SH-SY5Y (cell line): ENCODE data around the gene ZNF280D.

ENCODE experiments used
- GATA2 ChIP-seq: IDR thresholded peaks from 2 replicates; pipeline ENCODE4 v1.6.1; 2011; ENCODE audit warnings: mild to moderate bottlenecking, low read depth, low read length
- GATA3 ChIP-seq: IDR thresholded peaks from 2 replicates; pipeline ENCODE4 v1.6.1; 2011; ENCODE audit warnings: low read depth, mild to moderate bottlenecking, low read length, moderate library complexity

The ZNF280D gene, protein sequence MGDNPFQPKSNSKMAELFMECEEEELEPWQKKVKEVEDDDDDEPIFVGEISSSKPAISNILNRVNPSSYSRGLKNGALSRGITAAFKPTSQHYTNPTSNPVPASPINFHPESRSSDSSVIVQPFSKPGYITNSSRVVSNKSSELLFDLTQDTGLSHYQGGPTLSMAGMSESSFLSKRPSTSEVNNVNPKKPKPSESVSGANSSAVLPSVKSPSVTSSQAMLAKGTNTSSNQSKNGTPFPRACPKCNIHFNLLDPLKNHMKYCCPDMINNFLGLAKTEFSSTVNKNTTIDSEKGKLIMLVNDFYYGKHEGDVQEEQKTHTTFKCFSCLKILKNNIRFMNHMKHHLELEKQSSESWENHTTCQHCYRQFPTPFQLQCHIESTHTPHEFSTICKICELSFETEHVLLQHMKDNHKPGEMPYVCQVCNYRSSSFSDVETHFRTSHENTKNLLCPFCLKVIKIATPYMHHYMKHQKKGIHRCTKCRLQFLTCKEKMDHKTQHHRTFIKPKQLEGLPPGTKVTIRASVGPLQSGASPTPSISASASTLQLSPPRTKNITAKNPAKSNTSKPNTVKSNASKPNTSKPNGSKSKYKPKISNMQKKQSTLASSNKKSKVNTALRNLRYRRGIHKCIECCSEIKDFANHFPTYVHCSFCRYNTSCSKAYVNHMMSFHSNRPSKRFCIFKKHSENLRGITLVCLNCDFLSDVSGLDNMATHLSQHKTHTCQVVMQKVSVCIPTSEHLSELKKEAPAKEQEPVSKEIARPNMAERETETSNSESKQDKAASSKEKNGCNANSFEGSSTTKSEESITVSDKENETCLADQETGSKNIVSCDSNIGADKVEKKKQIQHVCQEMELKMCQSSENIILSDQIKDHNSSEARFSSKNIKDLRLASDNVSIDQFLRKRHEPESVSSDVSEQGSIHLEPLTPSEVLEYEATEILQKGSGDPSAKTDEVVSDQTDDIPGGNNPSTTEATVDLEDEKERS

DNA sequence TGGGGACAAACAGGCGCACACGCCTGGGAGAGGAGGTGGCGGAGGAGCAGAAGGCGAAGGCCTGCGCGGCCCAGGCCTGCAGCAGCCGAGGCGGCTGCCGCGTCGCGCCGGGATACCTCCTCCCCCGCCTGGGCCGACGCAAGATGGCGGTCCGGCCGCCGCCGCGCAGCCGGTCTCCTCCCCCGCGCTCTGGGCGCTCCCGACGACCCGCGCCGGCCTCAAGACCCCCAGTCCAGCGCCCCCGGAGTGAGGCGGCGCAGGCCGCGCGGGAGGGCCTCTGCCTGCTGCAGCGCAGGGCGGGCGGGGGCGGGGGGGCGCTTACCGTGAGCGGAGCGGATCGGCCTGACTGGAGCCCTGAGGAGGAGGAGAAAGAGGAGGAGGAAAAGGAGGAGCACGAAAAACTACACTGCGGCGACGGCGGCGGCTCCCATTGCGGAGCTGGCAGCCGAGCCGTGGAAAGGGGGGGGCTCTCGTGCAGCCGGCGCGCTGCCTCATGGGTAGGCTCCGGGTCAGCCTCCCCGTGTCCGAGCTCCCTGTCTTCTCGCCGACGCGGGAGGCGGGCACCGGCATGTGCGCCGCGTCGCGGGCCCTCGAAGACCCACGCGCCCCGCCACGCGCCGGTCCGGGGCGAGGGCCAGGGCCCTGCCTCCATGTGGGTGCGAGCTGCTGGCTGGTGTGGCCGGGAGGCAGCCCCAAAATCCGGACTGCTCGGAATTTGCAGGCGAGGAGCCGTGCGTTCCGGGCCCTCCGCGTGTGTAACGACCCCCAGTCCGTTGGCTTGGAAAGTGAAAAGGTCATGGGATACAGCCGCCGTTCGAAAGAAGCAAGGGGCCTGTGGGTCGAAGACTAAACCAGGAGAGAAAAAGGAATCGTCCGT lies at the start of gene ZNF280D:
ZNF280D (minus strand) TSS at position 374 of the 877 bp plus-strand sequence. CDS start 26,400 bp downstream, outside the sequence.
- TF ChIP-seq GATA2, result no peak
- TF ChIP-seq GATA3, result no peak

DNA sequence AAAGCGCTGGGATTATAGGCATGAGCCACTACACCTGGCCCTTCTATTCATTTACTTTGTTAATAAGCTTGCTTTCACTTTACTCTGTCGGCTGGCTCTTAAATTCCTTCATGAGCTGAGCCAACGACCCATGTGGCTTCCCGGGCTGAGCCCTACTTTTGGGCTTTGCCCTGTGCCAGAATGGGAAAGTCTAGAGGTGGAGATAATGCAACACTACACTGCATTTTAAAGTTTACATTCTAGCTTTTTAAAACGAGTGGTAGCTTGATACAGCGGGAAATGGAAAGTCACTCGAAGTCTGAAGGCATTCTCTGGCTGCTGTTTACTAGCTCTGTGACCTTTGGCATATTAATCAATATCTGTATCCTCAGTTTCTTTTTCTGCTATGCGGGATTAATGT lies 49.0 kb upstream of the ZNF280D start:
- TF ChIP-seq GATA3 (no peak), GATA2 (no peak)

DNA sequence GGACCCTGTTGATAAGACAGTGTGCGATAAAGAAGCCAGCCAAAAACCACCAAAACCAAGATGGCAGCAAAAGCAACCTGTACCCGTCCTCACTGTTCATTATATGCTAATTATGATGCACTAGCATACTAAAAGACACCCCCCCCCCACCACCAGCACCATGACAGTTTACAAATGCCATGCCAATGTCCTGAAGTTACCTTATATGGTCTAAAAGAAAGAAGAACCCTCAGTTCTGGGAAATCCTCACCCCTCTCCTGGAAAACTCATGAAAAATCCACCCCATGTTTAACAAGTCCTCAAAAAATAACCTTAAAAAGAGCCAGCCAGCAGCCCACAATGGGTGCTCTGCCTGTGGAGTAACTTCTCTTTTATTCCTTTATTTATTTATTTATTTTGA lies 48.4 kb upstream of the ZNF280D start:
- TF ChIP-seq GATA2, result no peak
- TF ChIP-seq GATA3, result no peak

DNA sequence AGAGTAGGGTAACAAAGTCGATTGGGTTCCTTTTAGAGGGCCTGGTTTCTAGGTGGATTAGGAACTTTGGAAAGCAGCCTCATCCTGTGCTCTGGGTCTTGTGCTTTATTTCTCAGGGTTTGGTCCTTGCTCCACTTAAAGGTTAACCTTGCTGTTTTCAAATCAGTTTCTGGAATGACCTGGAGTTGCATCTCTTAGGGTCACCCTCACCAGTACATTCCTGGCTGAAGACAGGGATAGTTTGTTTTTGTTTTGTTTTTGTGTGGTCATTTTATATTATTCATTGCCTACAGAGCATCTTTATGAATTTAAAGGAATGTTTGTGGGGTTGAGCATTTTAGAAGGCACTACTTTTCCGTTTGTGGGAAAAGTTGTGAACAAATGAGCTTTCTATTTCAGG lies 45.5 kb upstream of the ZNF280D start:
- TF ChIP-seq GATA2 (no peak), GATA3 (no peak)

DNA sequence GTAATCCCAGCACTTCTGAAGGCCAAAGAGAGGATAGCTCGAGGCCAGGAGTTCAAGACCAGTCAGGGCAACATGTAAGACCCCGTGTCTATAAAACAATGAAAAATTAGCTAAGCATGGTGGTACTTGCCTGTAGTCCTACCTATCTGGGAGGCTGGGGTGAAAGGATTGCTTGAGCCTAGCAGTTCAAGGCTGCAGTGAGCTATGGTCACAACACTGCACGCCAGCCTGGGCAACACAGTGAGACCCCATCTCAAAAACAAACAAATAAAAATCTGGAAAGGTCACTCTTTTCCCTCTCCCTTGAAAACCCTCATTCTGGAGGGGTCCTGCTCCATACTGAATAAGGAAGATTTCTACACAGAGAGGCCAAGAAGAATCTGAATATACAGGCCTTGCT lies 43.5 kb upstream of the ZNF280D start:
- no peak for TF ChIP-seq GATA3
- no peak for TF ChIP-seq GATA2

DNA sequence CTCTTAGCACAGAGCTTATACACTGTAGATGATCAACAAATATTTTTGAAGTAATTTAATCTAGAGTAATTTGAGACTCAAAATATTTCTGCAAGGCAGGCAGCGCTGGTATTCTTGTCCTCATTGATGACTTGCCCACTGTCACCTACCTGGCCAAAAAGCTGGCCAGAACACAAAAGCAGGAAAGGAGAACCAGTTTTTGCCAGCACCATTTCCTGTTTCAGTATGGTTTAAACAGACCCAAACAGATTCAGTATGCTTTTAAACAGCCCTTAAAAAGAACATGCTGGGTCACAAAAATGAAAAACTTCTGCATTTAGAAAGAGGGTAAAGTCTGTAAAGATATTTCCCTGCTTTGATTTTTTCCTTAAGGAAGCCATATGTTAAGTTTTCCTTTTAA lies 42.3 kb upstream of the ZNF280D start:
- TF ChIP-seq GATA3, result no peak
- no peak for TF ChIP-seq GATA2

DNA sequence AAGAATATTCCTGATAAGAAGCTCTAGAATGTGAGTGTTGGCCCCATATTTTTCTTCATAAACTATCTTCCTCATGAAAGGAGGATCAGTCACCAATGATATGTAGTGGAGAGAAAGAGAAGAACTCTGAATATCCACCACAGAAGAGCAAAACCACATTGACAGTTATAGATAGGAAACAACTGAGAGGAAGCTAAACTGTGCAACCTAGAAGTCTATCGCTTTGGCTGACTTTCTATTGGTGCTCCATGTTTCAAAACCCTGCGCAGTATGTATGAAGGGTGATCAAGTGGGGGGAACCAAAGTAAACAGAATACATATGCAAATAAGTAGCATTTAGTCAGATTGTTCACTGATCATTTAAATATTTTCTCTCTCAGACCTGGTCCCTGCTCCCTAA lies 41.0 kb upstream of the ZNF280D start:
- no peak for TF ChIP-seq GATA3
- TF ChIP-seq GATA2, result no peak

DNA sequence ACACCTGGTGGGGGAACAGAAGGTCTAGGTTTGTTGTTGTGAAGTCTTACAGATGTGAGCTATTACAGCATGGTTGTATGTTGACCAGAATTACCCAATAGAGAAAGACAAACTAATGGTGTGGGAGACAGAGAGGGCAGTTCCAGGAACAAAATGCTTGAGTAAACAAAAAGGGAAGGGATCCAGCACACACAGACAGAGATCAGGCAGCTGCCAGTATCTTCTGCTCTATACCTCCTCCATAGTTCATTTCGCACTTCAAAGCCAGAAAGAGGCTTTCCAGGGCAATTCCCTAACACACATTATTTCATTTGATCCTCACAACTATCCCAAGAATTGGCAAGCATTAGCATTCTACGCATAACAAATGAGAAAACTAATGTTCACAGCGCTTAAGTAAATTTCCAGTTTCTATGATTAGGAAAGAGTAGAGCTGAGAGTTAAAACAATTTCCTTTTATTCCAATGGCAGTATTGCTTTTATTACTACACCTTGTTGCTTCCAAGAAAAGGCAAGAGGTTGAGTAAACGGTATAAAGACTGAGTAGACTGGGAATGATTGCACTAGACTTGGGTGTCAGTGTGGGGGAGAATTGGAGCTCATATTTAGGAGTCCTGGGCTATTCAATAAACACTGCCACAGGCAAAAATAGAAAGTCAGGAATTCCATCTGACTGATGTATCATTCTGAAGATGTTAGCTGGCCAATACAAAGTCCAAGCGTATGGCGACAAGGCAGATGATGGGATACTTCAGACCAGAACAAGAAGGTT lies 39.7 kb upstream of the ZNF280D start:
- TF ChIP-seq GATA2 (no peak), GATA3 (no peak)

DNA sequence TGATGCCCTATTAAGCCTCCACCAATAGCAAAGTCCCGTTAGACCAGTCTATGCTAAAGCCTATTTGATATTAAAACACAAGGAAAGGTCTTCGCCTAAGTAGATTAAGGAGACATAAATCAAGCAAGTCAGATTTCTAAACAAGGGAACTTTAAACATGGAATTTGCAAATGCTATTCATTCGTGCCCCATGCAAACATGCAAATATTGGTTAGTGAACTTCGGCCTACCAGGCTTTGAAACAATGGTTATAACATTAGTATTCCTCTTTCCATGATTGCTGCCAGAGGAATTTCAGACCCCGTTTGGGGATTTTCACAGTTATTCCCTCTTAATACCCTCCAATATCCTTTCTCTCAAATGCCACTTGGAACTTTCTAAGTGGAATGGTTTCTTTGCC lies 36.9 kb upstream of the ZNF280D start:
- TF ChIP-seq GATA3 (no peak), GATA2 (no peak)

DNA sequence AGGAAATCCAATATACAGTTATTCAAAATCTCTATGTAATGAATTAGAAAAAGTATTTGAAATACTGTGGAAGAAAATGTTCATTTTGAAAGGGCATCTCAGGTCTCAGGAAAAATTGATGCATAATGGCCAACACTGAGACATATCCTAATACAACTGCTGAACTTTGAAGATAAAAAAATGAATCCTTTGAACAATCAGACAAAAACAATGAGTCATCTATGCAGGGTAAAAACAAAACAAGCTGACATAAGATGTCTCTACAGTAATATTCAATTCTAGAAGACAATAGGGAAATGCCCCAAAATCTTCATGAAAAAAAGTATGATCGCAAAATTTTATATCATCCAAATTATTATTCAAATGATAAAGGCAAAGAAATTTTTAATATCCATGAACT lies 34.0 kb upstream of the ZNF280D start:
- TF ChIP-seq GATA2 (no peak), GATA3 (no peak)

DNA sequence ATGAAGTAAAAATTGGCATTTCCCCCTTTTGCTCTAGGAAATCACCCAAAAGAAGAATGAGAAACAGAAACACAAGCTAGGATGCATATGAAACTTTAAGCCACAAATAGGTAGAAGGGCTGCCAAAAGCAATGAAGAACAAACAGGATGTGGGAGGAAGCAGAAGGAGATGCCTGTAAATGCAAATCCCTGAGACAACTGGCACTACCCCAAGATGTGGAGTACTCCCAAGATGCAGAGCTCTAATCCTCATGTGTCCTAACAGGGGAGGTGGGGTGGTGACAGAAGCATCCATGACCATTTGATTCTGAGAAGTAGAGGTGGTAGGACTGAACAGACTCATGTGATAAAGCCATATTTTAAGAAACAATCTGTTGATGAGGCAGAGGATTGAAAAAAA lies 31.9 kb upstream of the ZNF280D start:
- TF ChIP-seq GATA3 (no peak), GATA2 (no peak)

DNA sequence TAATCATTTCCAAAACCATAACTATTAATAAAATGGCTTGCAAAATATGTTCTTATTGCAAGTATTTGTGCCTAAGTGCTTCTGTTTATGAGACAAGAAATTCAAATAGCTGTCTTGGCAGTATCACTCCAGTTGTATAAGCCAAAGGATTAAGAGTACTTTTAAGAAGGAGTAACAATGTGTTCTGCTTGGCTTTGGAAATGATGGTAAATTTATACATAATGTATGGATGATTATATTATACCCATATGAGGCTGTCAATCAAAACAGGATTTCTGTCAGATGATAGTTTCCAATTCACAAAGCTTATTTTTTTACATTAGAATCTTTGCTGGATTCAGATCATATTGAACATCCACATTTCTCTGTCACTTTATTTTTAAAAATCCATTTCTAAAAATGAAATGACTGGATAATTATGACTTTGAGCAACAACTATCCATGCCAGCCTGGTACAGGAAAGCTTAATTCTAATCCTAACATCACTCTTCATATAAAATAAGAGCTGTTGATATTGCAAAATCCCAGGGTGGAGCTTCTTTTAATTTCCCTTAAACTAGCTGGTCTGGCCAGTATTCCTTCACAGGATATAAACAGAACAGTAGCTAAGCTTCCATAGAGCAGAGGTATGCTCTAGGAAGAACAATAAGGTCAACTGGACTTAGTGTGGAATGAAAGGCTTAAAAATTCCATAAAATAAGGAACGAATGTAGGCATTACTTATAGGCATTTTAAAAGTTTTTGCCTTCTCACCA lies 30.0 kb upstream of the ZNF280D start:
- TF ChIP-seq GATA2 (no peak), GATA3 (no peak)
